Uterus (tissue), 4 donors: Measurements from ENCODE around the gene GPER1. TPM values are rescaled to one million over a fixed set of nuclear protein-coding genes. Genes with fewer than 3 reads are reported as not detected.

Experiments
- DNase-seq, 2 donors: peaks; one replicate each; pipeline ENCODE4 v3.0.0-alpha.2; 2019 to 2020
- H3K27ac ChIP-seq, 2 donors: fragments of 200-600 bp; sonication (generic); 1 replicate in 1 of 2; 2 replicates in 1 of 2; pipeline ENCODE4 v1.5.1; 2016 to 2018
- H3K27me3 ChIP-seq, 2 donors: fragments of 200-600 bp; sonication (generic); one replicate each; pipeline ENCODE4 v1.5.1; 2018 to 2019; ENCODE audit warnings: control low read depth in 1 of 2
- H3K36me3 ChIP-seq, 2 donors: fragments of 200-600 bp; sonication (generic); one replicate each; pipeline ENCODE4 v1.5.1; 2019; ENCODE audit warnings: control low read depth in 1 of 2
- H3K4me1 ChIP-seq, 2 donors: fragments of 200-600 bp; sonication (generic); one replicate each; pipeline ENCODE4 v1.5.1; 2018 to 2019; ENCODE audit warnings: control low read depth in 1 of 2
- H3K4me3 ChIP-seq, 2 donors: fragments of 200-600 bp; sonication (generic); 1 replicate in 1 of 2; 2 replicates in 1 of 2; pipeline ENCODE4 v1.5.1; 2018 to 2019; ENCODE audit warnings: mild to moderate bottlenecking in 1 of 2
- H3K9me3 ChIP-seq, 2 donors: fragments of 200-600 bp; sonication (generic); one replicate each; pipeline ENCODE4 v1.5.1; 2019; ENCODE audit warnings: control low read depth in 1 of 2
- POLR2A ChIP-seq, 2 donors: fragments of 450-650 bp; IDR thresholded peaks; one replicate each; pipeline ENCODE4 v1.6.1; 2016; ENCODE audit warnings: antibody characterized with exemption in 2 of 2, mild to moderate bottlenecking in 1 of 2, moderate library complexity in 1 of 2
- intact Hi-C: fragments of 100-400 bp; cut with DNase I; formaldehyde crosslinking; loops from one replicate; pipeline ENCODE4 v1.15.1; 2023; ENCODE audit warnings: low total_unique reads
- total RNA-seq, 4 donors: library from RNA; depleted of rRNA in 3 of 4; stranded (reverse); fragments of >200 nt in 3 of 4; gene quantifications; one replicate each; pipeline versions ENCODE4 v1.1.0 to v1.2.4, GENCODE V29; 2014 to 2023
- TF ChIP-seq, protein P1 (sequence below), 4 experiments: fragments of 200-600 bp in 2 of 4; fragments of 450-650 bp in 2 of 4; sonication (generic) in 2 of 4; IDR thresholded peaks; one replicate each; pipeline ENCODE4 v1.5.1; 2016 to 2019; ENCODE audit warnings: antibody characterized with exemption in 4 of 4, mild to moderate bottlenecking in 2 of 4, moderate library complexity in 1 of 4
- donor health status: DM: yes; HTN: yes; CAD: no.

GPER1 gene
- total RNA-seq, 4 donors from 2014 or later, result 1.3 to 10.6 (median 5.0) TPM

DNA sequence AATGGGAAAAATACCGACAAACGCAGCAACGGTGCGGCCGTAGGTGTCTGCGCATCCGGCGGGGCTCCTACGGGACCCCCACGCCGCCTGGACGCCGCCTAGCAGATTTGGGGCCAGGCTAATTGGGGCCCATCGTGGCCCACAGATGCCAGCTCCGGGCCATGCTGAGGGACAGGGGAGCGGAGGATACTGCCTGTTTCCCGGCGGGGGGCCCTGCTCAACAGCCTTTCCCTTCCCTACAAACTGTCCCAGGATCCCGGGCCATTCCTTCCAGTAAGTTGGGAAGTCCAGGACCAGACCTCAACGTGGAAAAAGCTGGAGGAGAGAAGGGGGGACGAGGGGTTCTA lies 21.7 kb upstream of the GPER1 start:
- Histone ChIP-seq H3K27ac (no peak overlapping the region), H3K36me3 (no peaks in the 10 kb centered on the region), H3K27me3 (no peaks in the 10 kb centered on the region), H3K4me1 (peaks cover 0 to 4% of the 10 kb centered on the region in 2 donors), H3K4me3 (no peak overlapping the region), H3K9me3 (no peaks in the 10 kb centered on the region)
- intact Hi-C loops, result no loop called here
- no peak for TF ChIP-seq POLR2A (IDR thresholded peaks at IDR 0.05)
- TF ChIP-seq, protein P1, sequence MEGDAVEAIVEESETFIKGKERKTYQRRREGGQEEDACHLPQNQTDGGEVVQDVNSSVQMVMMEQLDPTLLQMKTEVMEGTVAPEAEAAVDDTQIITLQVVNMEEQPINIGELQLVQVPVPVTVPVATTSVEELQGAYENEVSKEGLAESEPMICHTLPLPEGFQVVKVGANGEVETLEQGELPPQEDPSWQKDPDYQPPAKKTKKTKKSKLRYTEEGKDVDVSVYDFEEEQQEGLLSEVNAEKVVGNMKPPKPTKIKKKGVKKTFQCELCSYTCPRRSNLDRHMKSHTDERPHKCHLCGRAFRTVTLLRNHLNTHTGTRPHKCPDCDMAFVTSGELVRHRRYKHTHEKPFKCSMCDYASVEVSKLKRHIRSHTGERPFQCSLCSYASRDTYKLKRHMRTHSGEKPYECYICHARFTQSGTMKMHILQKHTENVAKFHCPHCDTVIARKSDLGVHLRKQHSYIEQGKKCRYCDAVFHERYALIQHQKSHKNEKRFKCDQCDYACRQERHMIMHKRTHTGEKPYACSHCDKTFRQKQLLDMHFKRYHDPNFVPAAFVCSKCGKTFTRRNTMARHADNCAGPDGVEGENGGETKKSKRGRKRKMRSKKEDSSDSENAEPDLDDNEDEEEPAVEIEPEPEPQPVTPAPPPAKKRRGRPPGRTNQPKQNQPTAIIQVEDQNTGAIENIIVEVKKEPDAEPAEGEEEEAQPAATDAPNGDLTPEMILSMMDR (IDR thresholded peaks at IDR 0.05), result no peak
- no peak for DNase-seq

DNA sequence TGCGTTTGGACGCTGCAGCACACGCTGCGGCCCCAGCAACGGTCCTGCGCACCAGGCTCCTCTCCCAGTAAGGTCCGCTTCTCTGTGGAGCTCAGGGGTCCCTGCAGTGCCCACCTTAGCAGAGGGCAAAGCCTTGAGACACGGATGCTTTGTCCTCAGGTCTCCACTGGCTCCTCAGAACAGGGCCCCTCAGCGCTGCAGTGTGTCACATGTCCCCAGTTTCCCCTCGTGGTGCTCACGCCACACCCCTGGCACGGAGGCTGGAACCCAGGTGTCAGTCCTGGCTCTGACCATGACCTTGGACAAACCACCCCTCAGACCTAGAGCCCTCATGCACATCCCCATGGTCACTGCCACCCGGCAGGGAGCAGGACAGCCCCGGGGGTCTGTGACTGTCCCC lies 19.9 kb upstream of the GPER1 start:
- peaks cover 0 to 4% of the 10 kb centered on the region in 2 donors for H3K4me1 ChIP-seq
- no peak for TF ChIP-seq POLR2A (IDR thresholded peaks at IDR 0.05)
- TF ChIP-seq, protein P1 (IDR thresholded peaks at IDR 0.05), result no peak
- H3K27me3 ChIP-seq, result no peaks in the 10 kb centered on the region
- intact Hi-C loops, result no loop called here
- DNase-seq, result no peak
- no peak overlapping the region for H3K4me3 ChIP-seq
- no peaks in the 10 kb centered on the region for H3K9me3 ChIP-seq
- H3K27ac ChIP-seq, result no peak overlapping the region
- no peaks in the 10 kb centered on the region for H3K36me3 ChIP-seq

DNA sequence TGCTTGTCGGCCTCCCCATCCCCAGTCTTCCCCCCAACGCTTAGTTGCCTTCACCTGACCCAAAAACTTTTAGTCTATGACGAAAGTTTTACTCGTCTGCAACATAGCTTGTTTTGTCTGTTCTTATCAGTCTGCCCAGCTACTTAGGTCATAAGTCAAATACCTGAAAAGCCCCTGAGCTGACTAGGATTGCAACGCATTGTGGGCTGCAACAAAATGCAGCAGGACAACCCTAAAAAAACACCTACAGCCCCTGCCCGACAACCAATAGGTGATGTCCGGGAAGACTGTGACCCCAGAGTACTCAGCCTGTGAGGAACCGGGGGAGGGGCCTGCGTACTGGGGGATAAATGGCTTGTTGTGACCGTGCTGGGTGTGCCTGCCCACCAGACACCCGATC lies 19.3 kb upstream of the GPER1 start:
- intact Hi-C loops, result no loop called here

DNA sequence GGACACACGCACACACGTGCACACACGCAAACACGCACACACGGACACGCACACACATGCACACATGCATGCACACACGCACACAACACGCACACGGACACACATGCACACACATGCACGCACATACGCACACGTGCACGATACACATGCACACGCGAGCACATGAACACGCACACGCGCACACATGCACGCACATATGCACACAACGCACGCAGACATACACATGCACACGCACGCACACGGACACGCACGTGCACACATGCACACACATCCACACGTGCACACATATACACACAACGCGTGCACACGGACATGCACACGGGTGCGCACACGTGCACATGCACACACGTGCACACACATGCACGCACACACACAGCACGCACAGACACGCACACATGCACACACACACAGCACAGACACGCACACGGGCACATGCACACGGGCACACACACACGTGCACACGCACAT lies 17.3 kb upstream of the GPER1 start:
- peaks cover 0 to under 1% of the 10 kb centered on the region in 2 donors for H3K4me1 ChIP-seq
- H3K36me3 ChIP-seq, result no peaks in the 10 kb centered on the region
- no peak overlapping the region for H3K4me3 ChIP-seq
- no peak for TF ChIP-seq POLR2A (IDR thresholded peaks at IDR 0.05)
- TF ChIP-seq, protein P1 (IDR thresholded peaks at IDR 0.05), result no peak
- no peaks in the 10 kb centered on the region for H3K9me3 ChIP-seq
- intact Hi-C loops, result no loop called here
- H3K27ac ChIP-seq, result no peak overlapping the region
- no peaks in the 10 kb centered on the region for H3K27me3 ChIP-seq
- DNase-seq, result no peak

More for the DNA sequence above, 19.3 kb upstream of the GPER1 start:
- H3K9me3 ChIP-seq, result no peaks in the 10 kb centered on the region
- TF ChIP-seq POLR2A (IDR thresholded peaks at IDR 0.05), result no peak
- TF ChIP-seq, protein P1 (IDR thresholded peaks at IDR 0.05), result no peak
- H3K27me3 ChIP-seq, result no peaks in the 10 kb centered on the region
- H3K4me1 ChIP-seq, result peaks cover 0 to 4% of the 10 kb centered on the region in 2 donors
- H3K36me3 ChIP-seq, result no peaks in the 10 kb centered on the region
- DNase-seq, result no peak
- no peak overlapping the region for H3K27ac ChIP-seq
- no peak overlapping the region for H3K4me3 ChIP-seq

DNA sequence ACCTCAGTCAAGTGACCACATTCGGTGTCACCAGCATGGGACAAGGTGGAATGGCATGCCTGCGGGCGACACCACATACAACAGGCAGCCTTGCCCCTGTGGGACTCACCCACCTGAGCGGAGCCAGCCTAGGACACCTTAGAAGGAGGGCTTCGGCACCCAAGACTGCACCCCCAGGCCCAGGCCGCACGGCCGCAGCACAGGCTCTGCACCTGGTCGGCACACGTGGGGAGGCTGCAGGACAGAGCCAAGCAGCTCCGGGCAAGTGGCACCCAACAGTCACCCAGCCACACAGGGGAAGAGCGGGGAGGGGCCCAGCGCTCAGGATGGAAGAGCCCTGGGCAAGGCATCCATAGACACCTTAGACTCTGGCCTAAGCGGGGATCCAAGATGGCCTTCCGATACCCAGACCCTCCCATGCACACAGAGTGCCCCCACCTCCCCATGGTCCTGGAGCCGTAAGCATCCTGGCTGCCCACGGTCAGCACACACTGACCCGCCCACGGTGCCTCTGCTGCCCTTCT lies 16.1 kb upstream of the GPER1 start:
- H3K36me3 ChIP-seq, result no peaks in the 10 kb centered on the region
- TF ChIP-seq, protein P1 (IDR thresholded peaks at IDR 0.05), result no peak
- TF ChIP-seq POLR2A (IDR thresholded peaks at IDR 0.05), result no peak
- intact Hi-C loops, result no loop called here
- H3K27me3 ChIP-seq, result no peaks in the 10 kb centered on the region
- peaks cover 0 to 4% of the 10 kb centered on the region in 2 donors for H3K4me1 ChIP-seq
- no peak overlapping the region for H3K27ac ChIP-seq
- no peak overlapping the region for H3K4me3 ChIP-seq
- no peaks in the 10 kb centered on the region for H3K9me3 ChIP-seq
- no peak for DNase-seq
